GM21367 (cell line): ENCODE results near the gene HLA-G.

Experiments used
- ATAC-seq: cut with Tn5 transposase; IDR thresholded peaks from one replicate; pipeline ENCODE4 v1.9.1; 2021; ENCODE audit not compliant: unreplicated experiment

HLA-G gene

GRCh38 chr6:29815118-29815750, 12.4 kb upstream of the HLA-G start:
- no peak for ATAC-seq

GRCh38 chr6:29816030-29816429, 11.6 kb upstream of the HLA-G start:
- no peak for ATAC-seq

- no peak for ATAC-seq
These were observed 8.7 kb upstream of the HLA-G start for GRCh38 chr6:29818892-29819291.

GRCh38 chr6:29824144-29824543, 3.5 kb upstream of the HLA-G start:
- ATAC-seq, result no peak

GRCh38 chr6:29825848-29826247, 1.8 kb upstream of the HLA-G start:
- no peak for ATAC-seq

GRCh38 chr6:29826271-29826670, 1.4 kb upstream of the HLA-G start:
- ATAC-seq, result no peak

GRCh38 chr6:29828471-29828797, 809 bp downstream of the HLA-G start:
- no peak for ATAC-seq

- ATAC-seq, result no peak
These were observed 2.1 kb downstream of the HLA-G start for GRCh38 chr6:29829766-29830165.

GRCh38 chr6:29830409-29830808, 2.8 kb downstream of the HLA-G start:
- no peak for ATAC-seq

- ATAC-seq, result no peak
These were observed 4.2 kb downstream of the HLA-G start for GRCh38 chr6:29831776-29832175.

GRCh38 chr6:29834564-29835436, 7.2 kb downstream of the HLA-G start:
- ATAC-seq, result no peak

- no peak for ATAC-seq
These were observed 12.3 kb downstream of the HLA-G start for GRCh38 chr6:29839917-29840316.

- no peak for ATAC-seq
These were observed 13.4 kb downstream of the HLA-G start for GRCh38 chr6:29841030-29841429.

GRCh38 chr6:29845405-29846006, 17.9 kb downstream of the HLA-G start:
- no peak for ATAC-seq

GRCh38 chr6:29847871-29848630, 20.4 kb downstream of the HLA-G start:
- no peak for ATAC-seq

- ATAC-seq, result no peak
These were observed 22.5 kb downstream of the HLA-G start for GRCh38 chr6:29850011-29850553.

GRCh38 chr6:29851190-29851589, 23.6 kb downstream of the HLA-G start:
- no peak for ATAC-seq

GRCh38 chr6:29853245-29853644, 25.6 kb downstream of the HLA-G start:
- no peak for ATAC-seq

- ATAC-seq, result no peak
These were observed 30.4 kb downstream of the HLA-G start for GRCh38 chr6:29858006-29858405.

- no peak for ATAC-seq
These were observed 34.1 kb downstream of the HLA-G start for GRCh38 chr6:29861521-29862255.
